ENCODE data around the gene SMPD3.

SMPD3 gene

GRCh38 chr16:68369168-68369567 lies 79.1 kb downstream of the SMPD3 start:
- no peak for DNase-seq (ENCODE audit: low read depth)

GRCh38 chr16:68368301-68368888 lies 79.9 kb downstream of the SMPD3 start:
- DNase-seq (ENCODE audit: low read depth) = no peak

- DNase-seq (ENCODE audit: low read depth) = no peak
These were observed 80.4 kb downstream of the SMPD3 start for GRCh38 chr16:68367891-68368290.

- no peak for DNase-seq (ENCODE audit: low read depth)
These were observed 80.9 kb downstream of the SMPD3 start for GRCh38 chr16:68367440-68367839.

- DNase-seq (ENCODE audit: low read depth) = peak; percentile 29
These were observed 81.3 kb downstream of the SMPD3 start for GRCh38 chr16:68367030-68367429.

GRCh38 chr16:68366062-68366461 lies 82.2 kb downstream of the SMPD3 start:
- no peak for DNase-seq (ENCODE audit: low read depth)

GRCh38 chr16:68365167-68365817 lies 83.0 kb downstream of the SMPD3 start:
- DNase-seq (ENCODE audit: low read depth) = no peak

- DNase-seq (ENCODE audit: low read depth) = peak; percentile 58
These were observed 83.7 kb downstream of the SMPD3 start for GRCh38 chr16:68364561-68364998.

- DNase-seq (ENCODE audit: low read depth) = peak; percentile 64
These were observed 84.4 kb downstream of the SMPD3 start for GRCh38 chr16:68363658-68364521.

- no peak for DNase-seq (ENCODE audit: low read depth)
These were observed 85.2 kb downstream of the SMPD3 start for GRCh38 chr16:68362947-68363657.

GRCh38 chr16:68362262-68362913 lies 85.9 kb downstream of the SMPD3 start:
- DNase-seq (ENCODE audit: low read depth) = no peak

GRCh38 chr16:68361485-68361884 lies 86.8 kb downstream of the SMPD3 start:
- peak; percentile 13 for DNase-seq (ENCODE audit: low read depth)

GRCh38 chr16:68360956-68361355 lies 87.4 kb downstream of the SMPD3 start:
- DNase-seq (ENCODE audit: low read depth) = no peak

- DNase-seq (ENCODE audit: low read depth) = no peak
These were observed 87.8 kb downstream of the SMPD3 start for GRCh38 chr16:68360547-68360946.

GRCh38 chr16:68359398-68360191 lies 88.7 kb downstream of the SMPD3 start:
- DNase-seq (ENCODE audit: low read depth) = no peak

- no peak for DNase-seq (ENCODE audit: low read depth)
These were observed 89.4 kb downstream of the SMPD3 start for GRCh38 chr16:68358951-68359350.

- no peak for DNase-seq (ENCODE audit: low read depth)
These were observed 90.4 kb downstream of the SMPD3 start for GRCh38 chr16:68357923-68358322.

- no peak for DNase-seq (ENCODE audit: low read depth)
These were observed 90.8 kb downstream of the SMPD3 start for GRCh38 chr16:68357521-68357922.

GRCh38 chr16:68356919-68357286 lies 91.4 kb downstream of the SMPD3 start:
- peak; percentile 29 for DNase-seq (ENCODE audit: low read depth)

GRCh38 chr16:68356249-68356918 lies 91.9 kb downstream of the SMPD3 start:
- no peak for DNase-seq (ENCODE audit: low read depth)

All from amniotic epithelial cell (primary cell).